ENCODE measurements around the gene CDKN2B-AS1. TPM values are rescaled to one million over a fixed set of nuclear protein-coding genes. Genes with fewer than 3 reads are reported as not detected.

Gene CDKN2B-AS1
- polyA plus RNA-seq, 2 of the 4 experiments (the other 2 are of a cell fraction), result not detected

DNA sequence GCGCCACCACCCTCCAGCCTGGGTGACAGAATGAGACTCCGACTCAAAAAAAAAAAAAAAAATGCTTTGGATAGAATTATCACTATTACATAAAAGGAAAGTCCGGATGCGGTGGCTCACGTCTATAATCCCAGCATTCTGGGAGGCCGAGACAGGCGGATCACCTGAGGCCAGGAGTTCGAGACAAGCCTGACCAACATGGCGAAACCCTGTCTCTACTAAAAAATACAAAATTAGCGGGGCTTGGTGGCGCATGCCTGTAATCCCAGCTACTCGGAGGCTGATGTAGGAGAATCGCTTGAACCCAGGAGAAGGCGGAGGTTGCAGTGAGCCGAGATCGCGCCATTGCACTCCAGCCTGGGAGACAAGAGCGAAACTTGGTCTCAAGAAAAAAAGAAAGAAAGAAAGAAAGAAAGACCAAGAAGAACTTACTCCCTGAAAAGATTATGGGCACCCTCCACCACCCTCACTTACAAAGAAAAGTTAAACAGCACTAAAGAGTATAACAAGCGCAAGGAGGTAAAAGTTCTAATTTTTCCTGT, 18.2 kb upstream of the CDKN2B-AS1 start (continued):
- TF ChIP-seq HES2 (IDR thresholded peaks at IDR 0.05), result no peak
- no peak for TF ChIP-seq HOXB13 (CRISPR knock-in tag; IDR thresholded peaks at IDR 0.05; ENCODE audit: low read depth)
- TF ChIP-seq TFCP2L1 (CRISPR knock-in tag; IDR thresholded peaks at IDR 0.05), result no peak

DNA sequence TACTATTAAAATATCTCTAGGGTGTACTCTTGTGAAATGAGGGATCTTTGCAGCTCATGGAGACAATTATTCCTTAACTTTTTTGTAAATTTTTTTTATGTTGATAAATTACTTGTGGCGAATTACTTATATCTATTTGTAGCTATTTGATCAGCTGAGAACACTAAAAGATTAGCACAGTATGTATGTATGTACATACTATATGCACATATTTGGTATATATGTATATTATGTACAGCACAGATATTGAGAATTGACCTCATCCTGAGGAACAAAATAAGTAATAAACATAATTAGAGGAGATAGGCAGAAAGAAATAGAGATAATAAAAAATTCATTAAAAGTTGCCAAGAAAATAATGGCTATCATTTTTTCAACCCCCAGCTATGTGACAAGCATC, 12.2 kb upstream of the CDKN2B-AS1 start:
- POLR2A ChIA-PET, result no interaction called here
- H3K27ac ChIP-seq, result no peak overlapping the region
- ATAC-seq, result no peak
- no peaks in the 10 kb centered on the region for H3K9me3 ChIP-seq
- no peak overlapping the region for H3K4me2 ChIP-seq
- no peaks in the 10 kb centered on the region for H3K4me1 ChIP-seq
- no peak for DNase-seq (ENCODE audit: low read depth in 1 of 2, low spot score in 1 of 2)
- no CpG with 5 or more reads among the region's 1 CpG for WGBS (ENCODE audit: missing lambda C conversion rate)
- CTCF ChIA-PET, result no interaction called here
- no peak for TF ChIP-seq RCOR1 (IDR thresholded peaks at IDR 0.05; ENCODE audit: low read depth, low read length)
- no peak for TF ChIP-seq EHF (CRISPR knock-in tag; IDR thresholded peaks at IDR 0.05)
- TF ChIP-seq REST (IDR thresholded peaks at IDR 0.05), result no peak
- FAIRE-seq, result no peak
- no peak overlapping the region for H3K4me3 ChIP-seq

- H3K4me3 ChIP-seq, result no peak overlapping the region
- TF ChIP-seq POLR2A (IDR thresholded peaks at IDR 0.05; ENCODE audit: low read length) (no peak), NFE2L2 (conservative IDR thresholded peaks at IDR 0.05; ENCODE audit: low read length) (no peak)
- TF ChIP-seq, protein P1, sequence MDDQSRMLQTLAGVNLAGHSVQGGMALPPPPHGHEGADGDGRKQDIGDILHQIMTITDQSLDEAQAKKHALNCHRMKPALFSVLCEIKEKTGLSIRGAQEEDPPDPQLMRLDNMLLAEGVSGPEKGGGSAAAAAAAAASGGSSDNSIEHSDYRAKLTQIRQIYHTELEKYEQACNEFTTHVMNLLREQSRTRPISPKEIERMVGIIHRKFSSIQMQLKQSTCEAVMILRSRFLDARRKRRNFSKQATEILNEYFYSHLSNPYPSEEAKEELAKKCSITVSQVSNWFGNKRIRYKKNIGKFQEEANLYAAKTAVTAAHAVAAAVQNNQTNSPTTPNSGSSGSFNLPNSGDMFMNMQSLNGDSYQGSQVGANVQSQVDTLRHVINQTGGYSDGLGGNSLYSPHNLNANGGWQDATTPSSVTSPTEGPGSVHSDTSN (IDR thresholded peaks at IDR 0.05), result no peak
- H3K4me2 ChIP-seq, result no peak overlapping the region
- no peaks in the 10 kb centered on the region for H3K9me3 ChIP-seq
- no peak for FAIRE-seq
- DNase-seq (ENCODE audit: low read depth in 1 of 2, low spot score in 1 of 2), result no peak
- WGBS (ENCODE audit: missing lambda C conversion rate), result no CpG with 5 or more reads among the region's 1 CpG
- no peaks in the 10 kb centered on the region for H3K4me1 ChIP-seq
- ChIA-PET POLR2A (no interaction called here), CTCF (no interaction called here)
- no peak overlapping the region for H3K27ac ChIP-seq
- no peak for ATAC-seq
These were observed 11.6 kb upstream of the CDKN2B-AS1 start for GRCh38 chr9:21982861-21983560.

DNA sequence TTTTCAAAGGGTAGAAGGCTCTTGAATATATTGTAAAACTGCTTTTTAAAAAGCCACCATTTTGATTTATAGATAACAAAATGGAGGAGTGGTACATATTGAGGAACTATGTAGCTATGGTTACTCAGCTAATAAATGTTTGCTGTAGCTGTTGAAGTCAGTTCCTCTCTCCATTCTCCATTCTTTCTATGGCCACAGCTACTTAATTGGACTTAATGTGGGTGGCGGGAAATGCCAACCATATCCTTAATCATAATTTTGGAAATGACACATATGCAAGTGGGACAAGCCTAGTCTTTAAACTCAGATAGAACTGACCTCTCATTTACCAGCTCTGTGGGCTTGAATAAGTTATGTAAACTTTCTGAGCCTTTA, 11.0 kb upstream of the CDKN2B-AS1 start:
- ATAC-seq (no peak), DNase-seq (ENCODE audit: low read depth in 1 of 2, low spot score in 1 of 2) (no peak), FAIRE-seq (no peak)
- TF ChIP-seq HDAC2 (IDR thresholded peaks at IDR 0.05) (no peak), CBX2 (IDR thresholded peaks at IDR 0.05; ENCODE audit: borderline replicate concordance, low read depth) (no peak), RCOR1 (IDR thresholded peaks at IDR 0.05; ENCODE audit: low read depth, low read length) (no peak), KDM5A (IDR thresholded peaks at IDR 0.05) (no peak)
- TF ChIP-seq, protein P2, sequence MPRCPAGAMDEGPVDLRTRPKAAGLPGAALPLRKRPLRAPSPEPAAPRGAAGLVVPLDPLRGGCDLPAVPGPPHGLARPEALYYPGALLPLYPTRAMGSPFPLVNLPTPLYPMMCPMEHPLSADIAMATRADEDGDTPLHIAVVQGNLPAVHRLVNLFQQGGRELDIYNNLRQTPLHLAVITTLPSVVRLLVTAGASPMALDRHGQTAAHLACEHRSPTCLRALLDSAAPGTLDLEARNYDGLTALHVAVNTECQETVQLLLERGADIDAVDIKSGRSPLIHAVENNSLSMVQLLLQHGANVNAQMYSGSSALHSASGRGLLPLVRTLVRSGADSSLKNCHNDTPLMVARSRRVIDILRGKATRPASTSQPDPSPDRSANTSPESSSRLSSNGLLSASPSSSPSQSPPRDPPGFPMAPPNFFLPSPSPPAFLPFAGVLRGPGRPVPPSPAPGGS (IDR thresholded peaks at IDR 0.05), result no peak
- Histone ChIP-seq H3K4me2 (no peak overlapping the region), H3K4me1 (no peaks in the 10 kb centered on the region), H3K4me3 (no peak overlapping the region), H3K9me3 (no peaks in the 10 kb centered on the region), H3K27ac (no peak overlapping the region)
- POLR2A ChIA-PET, result no interaction called here
- WGBS (ENCODE audit: missing lambda C conversion rate), result no CpG with 5 or more reads among the region's 1 CpG
- CTCF ChIA-PET, result no interaction called here
